ENCODE data around the gene KDM4D. TPM values are rescaled to one million over a fixed set of nuclear protein-coding genes. Genes with fewer than 3 reads are reported as not detected.

KDM4D gene
- total and polyA plus RNA-seq, 2 of the 8 experiments (the other 6 are each of a cell fraction or from before 2014, with no cell fraction given): 1.5 to 4.5 TPM

DNA sequence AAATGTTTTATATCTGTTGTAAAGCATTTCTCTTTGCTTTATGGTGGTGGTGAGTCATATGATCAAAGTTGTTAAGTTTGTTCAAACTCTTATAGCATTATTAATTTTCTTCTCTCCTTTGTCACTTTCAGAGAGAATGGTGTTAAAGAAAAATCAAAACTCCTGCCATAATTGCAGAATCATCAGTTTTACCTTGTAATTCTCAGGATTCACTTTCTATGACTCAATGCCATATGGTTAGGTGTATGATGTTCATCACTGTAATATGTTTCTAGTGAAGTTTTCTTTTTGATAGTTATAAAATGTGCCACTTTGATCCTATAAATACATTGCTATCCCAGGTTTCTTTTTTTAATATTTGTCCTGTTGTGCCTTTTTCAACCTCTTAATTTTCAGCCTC lies 37.9 kb downstream of the KDM4D start:
- Histone ChIP-seq H2BK120ac (replicated peaks; ENCODE audit: low read depth, low read length) (no peak overlapping the region), H3K4me1 (replicated peaks in 1 of 4; ENCODE audit: control insufficient read depth in 3 of 4, insufficient read depth in 4 of 4, low read length in 3 of 4) (no peaks in the 10 kb centered on the region), H2BK20ac (ENCODE audit: low read length) (no peak overlapping the region), H3K4me2 (ENCODE audit: insufficient read depth in 1 of 2, low read depth in 2 of 2, low read length in 2 of 2) (no peak overlapping the region), H2BK12ac (ENCODE audit: low read depth, low read length) (no peak overlapping the region), H3K14ac (ENCODE audit: insufficient read length) (no peak overlapping the region), H3K23me2 (ENCODE audit: low read depth, low read length) (no peaks in the 10 kb centered on the region), H2BK15ac (ENCODE audit: low read length) (no peak overlapping the region), H3K4ac (replicated peaks; ENCODE audit: insufficient read length, low read depth, low read length) (no peak overlapping the region), H4K20me1 (replicated peaks in 1 of 2; ENCODE audit: control insufficient read depth in 1 of 2, insufficient read depth in 2 of 2, low read length in 2 of 2) (no peaks in the 10 kb centered on the region), H3K56ac (replicated peaks; ENCODE audit: insufficient read length, low read depth, low read length) (no peak overlapping the region), H3K79me2 (ENCODE audit: control insufficient read depth in 1 of 2, insufficient read depth in 2 of 2, low read length in 2 of 2) (no peaks in the 10 kb centered on the region), H4K8ac (ENCODE audit: extremely low read depth, insufficient read depth, low read length) (no peak overlapping the region), H3K36me3 (ENCODE audit: control insufficient read depth in 2 of 4, insufficient read depth in 4 of 4, low read length in 3 of 4) (no peaks in the 10 kb centered on the region), H4K5ac (ENCODE audit: insufficient read length, low read depth, low read length) (no peak overlapping the region), H3K18ac (ENCODE audit: extremely low read depth, low read length) (no peak overlapping the region), H3K27ac (ENCODE audit: low read depth, low read length) (no peak overlapping the region), H4K91ac (replicated peaks; ENCODE audit: insufficient read length, low read length) (no peak overlapping the region), H3K9me3 (ENCODE audit: insufficient read depth in 2 of 2, low read depth in 1 of 2, low read length in 1 of 2) (no peaks in the 10 kb centered on the region), H3K4me3 (ENCODE audit: extremely low read depth in 1 of 4, insufficient read depth in 2 of 4, low read depth in 3 of 4, low read length in 4 of 4) (no peak overlapping the region), H3K9ac (replicated peaks in 1 of 4; ENCODE audit: extremely low read depth in 1 of 4, low read depth in 3 of 4, low read length in 3 of 4) (no peak overlapping the region), H2AFZ (ENCODE audit: low read length) (no peak overlapping the region), H2BK5ac (ENCODE audit: low read depth, low read length) (no peak overlapping the region), H3K27me3 (replicated peaks in 1 of 4; ENCODE audit: control insufficient read depth in 3 of 4, extremely low read depth in 1 of 4, insufficient read depth in 3 of 4, low read length in 3 of 4) (no peaks in the 10 kb centered on the region), H2AK5ac (ENCODE audit: low read depth, low read length) (no peak overlapping the region), H3K79me1 (ENCODE audit: low read depth, low read length) (no peaks in the 10 kb centered on the region), H3K23ac (ENCODE audit: insufficient read length) (no peak overlapping the region)
- DNase-seq (ENCODE audit: low read depth in 1 of 2, low spot score in 2 of 2) (no peak), FAIRE-seq (no peak)
- CTCF ChIA-PET (ENCODE audit: partially characterized antibody): no interaction called here
- POLR2A ChIA-PET (ENCODE audit: partially characterized antibody): no interaction called here
- TF ChIP-seq JUN (IDR thresholded peaks at IDR 0.05; ENCODE audit: low read depth, low read length): no peak
- no peak for TF ChIP-seq RBBP5 (IDR thresholded peaks at IDR 0.05; ENCODE audit: borderline replicate concordance, low read depth, low read length)
- no peak for TF ChIP-seq SP2 (IDR thresholded peaks at IDR 0.05; ENCODE audit: low read length)
- TF ChIP-seq, protein P1, sequence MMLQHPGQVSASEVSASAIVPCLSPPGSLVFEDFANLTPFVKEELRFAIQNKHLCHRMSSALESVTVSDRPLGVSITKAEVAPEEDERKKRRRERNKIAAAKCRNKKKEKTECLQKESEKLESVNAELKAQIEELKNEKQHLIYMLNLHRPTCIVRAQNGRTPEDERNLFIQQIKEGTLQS (IDR thresholded peaks at IDR 0.05; ENCODE audit: insufficient read depth, low read depth, low read length): no peak
- TF ChIP-seq CBX8 (IDR thresholded peaks at IDR 0.05; ENCODE audit: borderline replicate concordance, low read depth, low read length): no peak
- TF ChIP-seq KDM4A (IDR thresholded peaks at IDR 0.05; ENCODE audit: low read depth, low read length, severe bottlenecking): no peak
- TF ChIP-seq POLR2A (IDR thresholded peaks at IDR 0.05; ENCODE audit: control extremely low read depth in 1 of 2, low read depth in 2 of 2, low read length in 2 of 2): no peak
- TF ChIP-seq CREB1 (IDR thresholded peaks at IDR 0.05): no peak
- no peak for TF ChIP-seq BCL11A (IDR thresholded peaks at IDR 0.05; ENCODE audit: low read depth in 2 of 2, low read length in 2 of 2)
- no peak for TF ChIP-seq NRF1 (IDR thresholded peaks at IDR 0.05; ENCODE audit: low read depth, low read length)
- no peak for TF ChIP-seq JUND (IDR thresholded peaks at IDR 0.05; ENCODE audit: low read length)
- TF ChIP-seq TAF1 (IDR thresholded peaks at IDR 0.05; ENCODE audit: low read depth, low read length): no peak
- TF ChIP-seq TAF7 (optimal IDR thresholded peaks at IDR 0.05; ENCODE audit: borderline replicate concordance, low read depth, low read length): no peak
- TF ChIP-seq HDAC6 (IDR thresholded peaks at IDR 0.05; ENCODE audit: low read depth, low read length): no peak
- no peak for TF ChIP-seq KDM5A (IDR thresholded peaks at IDR 0.05; ENCODE audit: low read length)
- TF ChIP-seq GABPA (IDR thresholded peaks at IDR 0.05; ENCODE audit: borderline replicate concordance, insufficient read depth, low read length): no peak
- TF ChIP-seq POLR2AphosphoS5 (IDR thresholded peaks at IDR 0.05; ENCODE audit: low read depth, low read length): no peak

Data from H1 (cell line).